ENCODE measurements around the gene ADAMTS4.

Gene ADAMTS4

GRCh38 chr1:161193561-161194235 is 5.2 kb downstream of the ADAMTS4 start:
- DNase-seq: no peak

DNA sequence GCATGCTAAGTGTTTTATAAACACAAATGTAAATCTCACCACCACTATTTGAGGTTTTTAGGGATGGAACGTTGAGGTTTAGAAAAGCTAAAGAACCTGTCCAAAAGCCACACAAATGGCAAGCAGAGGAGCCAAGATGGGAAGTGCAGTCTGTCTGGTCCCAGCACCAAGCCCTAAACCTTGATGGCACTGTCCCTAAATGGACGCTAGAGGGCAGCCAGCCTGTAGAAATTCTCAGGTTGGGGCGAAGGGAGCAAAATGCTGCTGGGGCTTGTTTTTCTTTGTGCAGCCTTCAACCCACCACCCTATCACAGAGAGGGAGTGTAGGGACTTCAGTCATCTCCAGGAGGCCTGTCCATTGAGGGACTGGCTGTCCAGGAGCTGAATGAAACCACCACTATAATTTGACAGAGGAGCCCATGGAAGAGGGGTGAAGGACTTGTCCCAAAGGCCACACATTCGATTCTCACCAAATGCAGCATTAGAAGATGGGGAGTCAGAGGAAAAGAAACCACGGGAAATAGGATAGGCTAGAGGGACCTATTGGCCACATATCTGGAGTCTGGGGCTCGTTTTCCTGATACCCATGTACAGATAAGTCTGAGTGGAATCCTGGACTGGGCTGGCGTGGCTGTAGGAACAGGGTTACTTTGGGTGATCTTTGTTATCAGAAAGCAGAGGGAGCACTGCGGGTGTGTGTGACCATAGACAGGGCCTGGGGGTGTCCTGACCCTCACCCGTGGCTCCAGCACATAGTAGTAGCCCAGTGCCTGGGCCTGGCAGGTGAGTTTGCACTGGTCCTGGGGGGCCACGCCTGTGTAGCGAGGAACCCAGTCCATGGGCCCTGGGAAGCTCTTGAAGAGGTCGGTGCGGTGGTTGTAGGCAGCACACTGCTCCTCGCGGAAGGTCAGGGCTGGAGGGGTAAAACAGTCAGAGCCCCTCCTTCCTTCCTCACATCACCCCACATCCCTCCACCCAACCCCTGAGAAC is 6.1 kb downstream of the ADAMTS4 start:
- peak; percentile 79 for DNase-seq

DNA sequence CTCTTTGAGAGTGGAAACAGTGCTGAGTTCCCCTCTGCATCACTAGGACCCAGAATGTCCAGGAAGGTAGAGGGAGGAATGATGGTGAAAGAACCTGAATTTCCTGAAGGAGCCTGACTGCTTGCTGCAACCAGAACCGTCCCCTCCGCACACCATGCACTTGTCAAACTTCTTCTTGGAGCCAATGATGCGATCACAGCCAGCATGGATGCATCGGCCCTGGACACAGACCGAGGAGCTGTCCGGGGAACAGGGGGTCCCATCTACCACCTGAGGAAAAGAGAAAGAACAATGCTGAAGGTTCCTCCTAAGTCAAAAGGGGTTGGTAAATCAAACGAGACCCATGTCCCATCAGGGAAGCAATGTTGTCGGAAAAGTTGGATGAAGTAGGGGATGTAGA is 6.9 kb downstream of the ADAMTS4 start:
- no peak for DNase-seq

DNA sequence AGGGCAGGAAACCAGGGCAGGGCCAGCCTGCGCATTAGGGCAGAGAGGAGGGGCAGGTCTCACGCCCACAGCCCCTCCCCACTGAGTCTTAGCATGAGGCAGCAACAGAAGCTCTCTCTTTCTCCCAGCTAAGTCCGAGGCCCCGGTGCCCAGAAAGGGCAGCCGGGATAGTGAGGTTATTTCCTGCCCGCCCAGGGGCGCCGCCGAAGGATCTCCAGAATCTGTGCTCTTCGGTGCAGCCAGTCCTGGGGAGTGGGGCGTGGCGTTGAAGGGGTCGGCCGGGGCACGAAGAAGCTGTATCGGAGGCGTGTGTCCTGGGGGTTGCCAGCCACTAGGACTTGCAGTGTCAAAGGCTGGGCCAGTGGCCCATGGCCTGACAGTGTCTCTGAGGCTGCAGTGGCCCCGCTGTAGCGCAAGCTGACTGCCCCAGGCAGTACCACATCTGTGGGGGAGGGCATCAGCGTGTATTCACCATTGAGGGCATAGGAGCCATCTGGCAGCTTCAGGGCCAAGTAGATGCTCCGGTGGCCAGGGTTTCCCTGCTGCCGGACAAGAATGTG is 7.8 kb downstream of the ADAMTS4 start:
- no peak for DNase-seq

DNA sequence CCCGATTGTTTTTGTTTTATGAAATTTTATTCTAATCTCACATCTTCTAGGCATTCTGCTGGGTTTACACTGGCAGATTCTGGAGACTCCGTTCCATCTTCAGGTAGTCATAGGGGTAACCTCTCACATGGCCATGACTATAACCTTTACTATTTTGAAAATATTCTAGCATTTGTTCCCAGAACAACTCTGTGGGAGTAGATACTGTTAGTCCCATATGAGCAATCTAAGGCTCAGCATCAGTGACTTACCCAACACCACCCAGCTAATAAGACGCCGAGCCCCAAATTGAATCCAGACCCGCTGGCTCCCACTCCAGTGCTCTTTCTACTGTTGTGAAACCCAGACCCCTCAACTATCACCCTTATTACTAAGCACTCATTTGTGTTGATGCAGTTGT is 9.8 kb downstream of the ADAMTS4 start:
- no peak for DNase-seq

- no peak for DNase-seq
Measured at GRCh38 chr1:161188381-161188780, 10.5 kb downstream of the ADAMTS4 start.

DNA sequence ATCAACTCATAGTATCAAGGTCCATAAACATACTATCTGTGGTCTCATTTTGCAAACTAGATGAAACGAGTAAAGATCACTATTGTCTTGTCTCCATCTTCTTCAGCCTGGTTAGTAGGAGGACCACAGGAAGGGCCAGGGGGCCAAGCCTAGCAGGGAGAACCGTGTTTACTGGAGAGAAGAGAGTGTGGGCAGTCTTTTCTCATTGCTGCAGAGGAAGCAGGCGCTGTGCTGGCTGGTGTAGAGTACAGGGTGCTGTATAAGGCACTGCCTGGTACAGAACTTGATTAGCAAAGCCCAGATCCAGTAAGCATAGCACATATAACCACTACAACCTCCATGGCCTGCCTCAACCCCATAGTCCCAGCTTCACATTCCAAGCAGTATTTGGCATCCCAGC is 11.5 kb downstream of the ADAMTS4 start:
- DNase-seq: no peak

- DNase-seq: no peak
Measured at GRCh38 chr1:161185732-161186311, 13.0 kb downstream of the ADAMTS4 start.

DNA sequence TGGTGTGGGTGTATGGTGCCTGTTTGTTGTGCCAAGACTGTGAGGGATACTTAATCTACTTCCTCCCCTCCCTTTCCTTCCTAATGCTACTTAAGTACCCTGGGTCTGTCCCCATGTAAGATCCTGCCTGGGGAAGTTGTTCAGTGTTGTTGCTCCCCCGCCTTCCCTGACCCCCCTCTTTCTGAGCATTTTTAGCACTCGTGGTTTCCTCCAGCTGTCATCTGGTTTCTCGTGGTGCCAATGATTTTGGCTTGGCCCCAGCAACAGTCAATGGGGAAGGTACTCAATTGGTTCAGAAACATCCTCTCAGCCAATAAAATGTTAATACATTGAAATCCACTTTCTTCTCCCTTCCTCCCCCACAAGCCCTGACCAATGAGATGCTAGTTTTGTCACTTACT is 13.6 kb downstream of the ADAMTS4 start:
- DNase-seq: peak; percentile 7

DNA sequence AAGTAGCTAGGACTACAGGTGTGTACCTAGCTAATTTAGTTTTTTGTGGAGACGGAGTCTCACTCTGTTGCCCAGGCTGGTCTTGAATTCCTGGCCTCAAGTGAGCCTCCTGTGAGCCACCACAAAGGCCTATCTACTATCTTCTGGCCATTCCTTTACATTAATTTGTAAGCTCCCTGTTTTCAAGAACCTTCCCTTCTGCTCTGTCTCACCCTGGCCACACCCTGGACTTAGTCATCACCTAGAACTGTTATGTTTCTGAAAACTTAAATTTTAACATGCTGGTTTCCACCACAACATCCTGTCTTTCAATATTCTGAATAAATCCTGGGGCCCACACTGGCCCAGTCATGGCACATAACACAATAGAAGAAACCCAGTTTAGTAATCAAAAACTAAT is 16.6 kb downstream of the ADAMTS4 start:
- no peak for DNase-seq

GRCh38 chr1:161180639-161181038 is 18.2 kb downstream of the ADAMTS4 start:
- peak; percentile 2 for DNase-seq

- no peak for DNase-seq
Measured at GRCh38 chr1:161179698-161180097, 19.2 kb downstream of the ADAMTS4 start.

DNA sequence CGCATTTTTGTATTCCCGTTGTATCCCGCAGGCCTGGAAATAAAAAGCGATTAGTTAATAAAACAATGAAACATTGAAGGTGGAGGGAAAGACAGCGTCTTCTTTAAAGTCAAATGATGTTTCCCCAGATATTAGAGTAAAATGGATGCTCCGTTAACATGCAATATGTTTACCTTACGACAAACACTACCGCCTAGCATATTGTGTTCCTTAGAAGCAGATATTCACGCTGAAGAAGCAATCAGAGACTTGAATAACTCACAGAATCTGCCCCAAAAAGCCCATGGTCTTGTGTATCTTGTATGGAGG is 21.0 kb downstream of the ADAMTS4 start:
- no peak for DNase-seq

DNA sequence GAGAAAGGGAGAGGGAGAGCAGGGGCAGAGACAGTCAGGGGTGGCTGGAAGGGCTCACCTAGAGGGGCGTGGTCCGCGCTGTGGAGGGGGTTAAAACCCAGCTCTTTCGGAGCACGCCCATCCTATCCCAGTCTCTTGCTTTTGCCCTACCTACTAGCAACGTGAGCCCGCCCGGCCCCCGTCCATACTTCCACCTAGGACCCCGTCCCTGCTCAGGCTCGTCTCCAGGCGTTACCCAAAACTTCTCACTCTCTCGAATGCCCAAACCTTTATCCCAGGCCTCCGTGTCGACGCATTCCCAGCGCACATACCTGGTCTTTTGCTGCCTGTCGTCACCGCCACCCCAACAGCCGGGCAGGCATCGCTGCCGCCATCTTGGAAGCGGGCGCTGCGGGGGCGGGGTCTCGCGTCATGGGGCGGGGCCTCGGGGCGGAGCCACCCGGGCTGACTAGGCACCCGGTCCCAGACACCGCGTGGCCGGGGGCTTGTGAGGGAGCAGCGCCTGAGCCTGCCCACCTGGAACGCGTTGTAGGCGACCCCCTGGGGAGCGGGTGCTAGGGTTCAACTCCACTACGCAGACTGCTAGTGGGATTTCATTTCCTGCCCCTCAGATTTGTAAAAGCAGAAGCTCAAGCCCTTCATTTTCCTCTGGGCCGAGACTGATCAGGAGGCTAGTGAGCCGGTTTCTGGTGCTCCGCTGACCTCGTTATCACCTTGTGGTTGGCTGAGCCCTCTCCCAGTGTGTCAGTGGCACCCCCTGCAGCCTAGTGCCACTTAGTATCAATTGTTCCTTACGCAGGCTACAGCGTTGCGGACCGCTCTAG is 21.5 kb downstream of the ADAMTS4 start, which contains the start of gene B4GALT3:
Gene B4GALT3 (minus strand): TSS at position 396 of the 824 bp plus-strand sequence. CDS start 1,447 bp downstream, outside the sequence.
- peak; percentile 81 for DNase-seq

DNA sequence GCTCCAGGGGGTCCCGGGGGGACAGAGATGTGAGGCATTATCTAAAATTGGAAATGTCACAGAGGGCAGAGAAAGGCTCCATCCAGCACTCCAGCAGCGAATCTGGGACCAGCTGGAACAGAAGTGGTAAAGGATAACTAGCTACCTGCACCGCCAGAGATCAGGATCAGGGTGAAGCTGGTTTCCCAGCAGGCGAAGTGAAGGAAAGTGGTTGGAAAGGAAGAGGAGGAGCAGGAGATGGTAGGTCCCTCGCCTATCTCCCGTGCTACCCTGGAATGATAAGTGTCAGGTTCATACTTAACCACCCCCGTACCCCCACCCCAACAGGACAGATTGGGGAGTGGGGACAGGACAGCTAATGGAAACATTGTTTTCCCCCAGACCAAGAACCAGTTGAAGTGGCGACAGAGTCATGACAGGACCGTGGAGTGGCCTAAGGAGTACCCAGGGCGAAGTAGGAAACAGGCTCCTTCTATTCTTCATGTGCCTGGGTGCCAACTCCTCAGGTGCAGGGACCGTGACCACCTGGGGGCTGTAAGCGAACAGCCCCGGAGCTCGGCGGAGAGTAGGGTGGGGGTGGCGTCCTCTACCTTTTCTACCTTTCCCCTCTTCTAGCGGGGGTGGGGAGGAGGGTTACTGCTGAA is 22.3 kb downstream of the ADAMTS4 start:
- peak; percentile 30 for DNase-seq

- no peak for DNase-seq
Measured at GRCh38 chr1:161175771-161176453, 22.9 kb downstream of the ADAMTS4 start.

- DNase-seq: no peak
Measured at GRCh38 chr1:161174911-161175310, 23.9 kb downstream of the ADAMTS4 start.

DNA sequence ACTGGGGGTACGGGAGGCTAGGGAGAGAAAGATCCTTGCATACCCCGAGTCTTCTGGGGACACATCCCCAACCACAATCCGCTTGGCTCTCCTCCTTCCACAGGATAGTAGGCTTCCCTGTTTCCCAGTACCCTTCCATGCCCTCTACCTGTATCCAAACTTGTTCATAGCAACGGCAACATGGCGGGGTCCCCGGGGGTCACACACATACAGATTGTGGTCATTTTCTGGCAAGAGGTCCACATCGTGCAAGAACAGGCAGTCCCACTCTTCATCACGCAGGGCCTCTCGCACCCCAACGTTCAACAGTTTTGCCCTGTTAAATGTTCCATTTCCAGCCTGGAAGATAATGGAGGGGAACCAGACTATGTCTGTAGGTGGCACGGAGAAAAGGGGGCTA is 25.1 kb downstream of the ADAMTS4 start:
- no peak for DNase-seq

- no peak for DNase-seq
Measured at GRCh38 chr1:161172776-161173376, 26.0 kb downstream of the ADAMTS4 start.

DNA sequence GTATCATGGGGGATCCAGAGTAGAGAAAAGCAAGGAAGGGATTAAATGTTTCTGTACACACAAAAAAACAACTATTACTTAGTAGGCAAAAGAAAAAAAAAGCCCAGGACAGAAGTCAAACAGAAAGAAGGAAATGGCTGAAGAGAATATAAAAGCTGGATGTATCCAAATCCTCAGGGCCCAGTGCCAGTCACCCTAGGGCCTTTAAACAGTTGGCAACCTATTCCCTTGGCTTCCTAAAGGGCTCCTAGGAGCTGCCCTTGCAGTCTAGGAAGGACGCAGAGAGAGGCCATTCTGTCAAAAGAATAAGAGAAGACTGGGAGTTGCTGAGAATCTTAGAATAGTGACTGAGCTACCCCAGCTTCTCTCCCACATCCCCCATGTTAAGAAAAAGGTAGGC is 26.5 kb downstream of the ADAMTS4 start:
- no peak for DNase-seq

DNA sequence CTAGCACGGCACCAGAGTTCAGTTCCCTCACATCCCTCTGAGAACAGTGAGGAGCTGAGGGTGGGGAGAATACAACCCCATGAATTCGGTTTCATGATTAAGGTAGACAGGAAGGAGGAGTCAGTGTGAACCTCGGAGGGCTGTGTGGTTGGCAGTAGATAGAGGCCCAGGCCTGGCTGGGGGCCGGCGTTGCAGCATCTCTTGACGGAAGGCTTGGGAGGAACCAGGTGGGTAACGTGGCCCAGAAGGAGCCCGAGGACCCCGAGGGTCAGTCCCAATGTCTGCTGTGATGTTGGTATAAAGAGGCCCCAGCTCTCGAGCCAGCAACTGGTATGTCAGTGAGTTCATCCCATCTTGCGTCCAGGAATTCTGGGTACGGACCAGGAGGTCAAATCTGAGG is 27.2 kb downstream of the ADAMTS4 start:
- DNase-seq: no peak

All from NCI-H1105 treated with DMSO at 0.1 percent for 48 hours (cell line).